Mesothelial cell of epicardium (in vitro differentiated cells): ENCODE results near the gene ADH4. TPM values are rescaled to one million over a fixed set of nuclear protein-coding genes. Genes with fewer than 3 reads are reported as not detected.

Experiments used
- DNase-seq, 2 experiments: peaks; one replicate each; pipeline ENCODE4 v3.0.0; 2021; ENCODE audit warnings: low spot score in 2 of 2; ENCODE audit not compliant: unreplicated experiment in 2 of 2
- H3K27ac Mint-ChIP-seq: 2 replicates; pipeline ENCODE4 v1.8.0; 2021; ENCODE audit warnings: mixed read lengths
- H3K27me3 Mint-ChIP-seq: 2 replicates; pipeline ENCODE4 v1.8.0; 2021; ENCODE audit warnings: low read depth, mixed read lengths
- H3K36me3 Mint-ChIP-seq: 2 replicates; pipeline ENCODE4 v1.8.0; 2021; ENCODE audit warnings: mixed read lengths
- H3K4me1 Mint-ChIP-seq: 2 replicates; pipeline ENCODE4 v1.8.0; 2021; ENCODE audit warnings: mixed read lengths
- H3K4me3 Mint-ChIP-seq: 2 replicates; pipeline ENCODE4 v1.8.0; 2021; ENCODE audit warnings: mild to moderate bottlenecking, moderate library complexity, mixed read lengths
- H3K9me3 Mint-ChIP-seq: 2 replicates; pipeline ENCODE4 v1.8.0; 2021; ENCODE audit warnings: mixed read lengths
- total RNA-seq: library from RNA; stranded (reverse); gene quantifications from 3 replicates; pipeline ENCODE4 v1.2.1, GENCODE V29; 2021
- TF ChIP-seq, protein P1 (sequence below): fragments of 200-600 bp; sonication (generic); IDR thresholded peaks from one replicate; pipeline ENCODE4 v1.5.0; 2021; ENCODE audit warnings: antibody characterized with exemption; ENCODE audit not compliant: unreplicated experiment

Gene ADH4
- total RNA-seq, 1 donor from 2014 or later, result not detected

DNA sequence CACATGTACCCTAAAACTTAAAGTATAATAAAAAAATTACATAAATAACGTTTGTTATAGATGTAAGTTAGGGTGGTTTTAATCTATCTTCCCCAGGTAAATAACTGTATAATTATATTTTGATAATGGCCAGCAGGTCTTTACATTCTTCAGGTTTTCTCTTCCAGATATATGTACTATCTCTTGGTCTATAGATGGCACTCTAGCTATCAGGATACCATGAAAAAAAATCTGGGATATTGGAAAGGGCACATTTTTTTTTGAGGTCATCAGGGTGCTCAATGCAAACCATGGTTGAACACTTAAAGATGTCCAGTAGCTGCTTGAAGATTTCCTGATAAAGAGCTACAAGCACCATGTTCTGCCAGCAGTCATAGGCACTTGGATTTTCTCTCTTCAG lies 15.6 kb upstream of the ADH4 start:
- no peaks in the 10 kb centered on the region for H3K9me3 Mint-ChIP-seq
- TF ChIP-seq, protein P1, sequence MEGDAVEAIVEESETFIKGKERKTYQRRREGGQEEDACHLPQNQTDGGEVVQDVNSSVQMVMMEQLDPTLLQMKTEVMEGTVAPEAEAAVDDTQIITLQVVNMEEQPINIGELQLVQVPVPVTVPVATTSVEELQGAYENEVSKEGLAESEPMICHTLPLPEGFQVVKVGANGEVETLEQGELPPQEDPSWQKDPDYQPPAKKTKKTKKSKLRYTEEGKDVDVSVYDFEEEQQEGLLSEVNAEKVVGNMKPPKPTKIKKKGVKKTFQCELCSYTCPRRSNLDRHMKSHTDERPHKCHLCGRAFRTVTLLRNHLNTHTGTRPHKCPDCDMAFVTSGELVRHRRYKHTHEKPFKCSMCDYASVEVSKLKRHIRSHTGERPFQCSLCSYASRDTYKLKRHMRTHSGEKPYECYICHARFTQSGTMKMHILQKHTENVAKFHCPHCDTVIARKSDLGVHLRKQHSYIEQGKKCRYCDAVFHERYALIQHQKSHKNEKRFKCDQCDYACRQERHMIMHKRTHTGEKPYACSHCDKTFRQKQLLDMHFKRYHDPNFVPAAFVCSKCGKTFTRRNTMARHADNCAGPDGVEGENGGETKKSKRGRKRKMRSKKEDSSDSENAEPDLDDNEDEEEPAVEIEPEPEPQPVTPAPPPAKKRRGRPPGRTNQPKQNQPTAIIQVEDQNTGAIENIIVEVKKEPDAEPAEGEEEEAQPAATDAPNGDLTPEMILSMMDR, result no peak
- no peak overlapping the region for H3K27ac Mint-ChIP-seq
- no peak overlapping the region for H3K4me3 Mint-ChIP-seq
- no peaks in the 10 kb centered on the region for H3K4me1 Mint-ChIP-seq
- no peaks in the 10 kb centered on the region for H3K36me3 Mint-ChIP-seq
- no peak for DNase-seq
- H3K27me3 Mint-ChIP-seq, result no peaks in the 10 kb centered on the region

DNA sequence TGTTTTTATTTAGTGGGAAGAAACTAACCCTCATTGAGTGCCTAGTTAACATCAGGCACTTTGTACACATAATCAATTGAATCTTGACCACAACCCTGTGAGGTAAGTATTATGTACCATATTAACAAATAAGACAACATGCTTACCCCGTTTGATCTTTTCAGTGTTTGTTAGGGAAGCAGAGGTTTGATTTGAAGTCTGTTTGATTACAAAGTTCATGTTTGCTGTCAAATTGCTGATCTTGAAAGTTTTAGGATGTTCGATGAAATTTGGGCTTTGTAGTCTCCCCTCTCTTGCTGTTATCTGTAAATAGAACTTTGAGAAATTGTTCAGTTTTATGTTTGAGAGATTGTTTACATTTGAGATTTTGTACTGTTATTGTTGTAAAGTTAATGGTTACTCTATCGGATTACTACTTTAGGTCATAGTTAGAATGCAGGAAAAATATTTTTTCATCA lies 13.4 kb upstream of the ADH4 start:
- Mint-ChIP-seq H3K36me3 (no peaks in the 10 kb centered on the region), H3K27me3 (no peaks in the 10 kb centered on the region), H3K4me3 (no peak overlapping the region), H3K27ac (no peak overlapping the region), H3K4me1 (no peaks in the 10 kb centered on the region), H3K9me3 (peaks cover 2% of the 10 kb centered on the region)
- TF ChIP-seq, protein P1, result no peak
- DNase-seq, result no peak

DNA sequence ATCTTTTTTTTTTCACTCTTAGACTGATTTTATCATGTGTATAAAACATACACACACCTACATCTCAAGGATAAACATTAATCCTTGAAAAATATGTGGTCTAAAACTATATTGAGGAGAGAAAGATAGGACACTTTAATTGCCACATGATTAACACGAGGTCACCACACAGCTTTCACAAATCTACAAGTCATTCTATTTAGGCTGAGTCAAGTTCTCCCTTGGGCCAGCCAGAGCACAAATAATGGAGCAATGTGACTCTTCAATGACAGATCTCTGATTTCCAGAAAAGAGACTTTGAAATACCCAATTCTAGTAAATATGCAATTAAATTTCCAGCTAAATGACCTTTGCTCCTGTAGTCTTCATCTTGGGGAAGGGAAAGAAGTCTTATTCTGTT lies 12.9 kb upstream of the ADH4 start:
- Mint-ChIP-seq H3K27ac (no peak overlapping the region), H3K4me3 (no peak overlapping the region), H3K27me3 (no peaks in the 10 kb centered on the region), H3K9me3 (peaks cover 3% of the 10 kb centered on the region), H3K4me1 (no peaks in the 10 kb centered on the region), H3K36me3 (no peaks in the 10 kb centered on the region)
- no peak for DNase-seq
- TF ChIP-seq, protein P1, result no peak

DNA sequence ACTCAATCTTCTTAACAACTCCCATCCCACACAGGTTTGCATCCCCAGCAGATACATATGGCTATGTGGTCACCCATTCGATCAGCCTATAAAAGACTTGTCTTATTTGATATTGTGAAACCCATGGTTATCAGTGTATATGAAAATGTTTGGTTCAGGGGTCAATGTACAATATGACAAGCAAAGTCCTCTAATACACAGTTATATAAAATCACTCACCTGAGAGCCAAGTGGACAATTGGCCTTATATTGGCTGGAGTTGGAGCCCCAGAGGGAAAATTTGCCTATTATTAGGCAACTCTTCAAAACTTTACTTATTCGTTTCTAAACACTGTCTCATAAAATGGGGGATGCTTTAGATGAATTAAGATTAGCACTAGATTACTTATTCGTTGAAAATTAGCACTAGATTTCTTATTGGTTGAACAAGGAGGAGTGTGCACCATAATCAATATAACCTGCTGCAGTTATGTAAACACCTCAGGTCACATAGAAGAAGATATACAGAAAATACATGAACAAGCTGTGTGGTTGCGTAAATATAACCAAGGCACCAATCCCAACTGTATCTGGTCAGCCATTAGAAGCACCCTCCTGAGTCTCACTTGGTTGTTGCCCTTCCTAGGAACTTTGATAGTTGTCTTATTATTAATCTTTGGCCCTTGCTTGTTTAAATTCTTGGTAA lies 10.7 kb upstream of the ADH4 start:
- no peak overlapping the region for H3K27ac Mint-ChIP-seq

DNA sequence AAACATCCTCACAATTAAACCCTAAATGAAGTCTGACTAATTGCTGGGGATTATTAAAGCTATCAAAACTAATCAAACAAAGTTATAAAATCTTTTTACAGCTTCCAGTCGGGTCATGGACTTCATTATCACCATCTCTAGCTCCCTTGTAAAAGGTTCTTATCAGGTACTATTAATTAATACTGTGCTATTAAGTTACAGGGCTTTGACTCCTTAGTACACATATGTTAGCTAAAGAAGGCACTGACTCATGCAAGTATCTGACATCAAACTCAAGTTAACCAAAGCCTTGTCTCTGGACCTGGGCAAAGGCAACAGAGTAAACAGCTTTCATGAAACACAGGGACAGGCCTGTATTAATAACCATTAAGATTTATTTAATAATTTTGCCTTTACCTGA lies 7.9 kb upstream of the ADH4 start:
- peaks cover 11% of the 10 kb centered on the region for H3K36me3 Mint-ChIP-seq
- H3K4me3 Mint-ChIP-seq, result no peak overlapping the region
- H3K27ac Mint-ChIP-seq, result no peak overlapping the region
- no peaks in the 10 kb centered on the region for H3K27me3 Mint-ChIP-seq
- H3K9me3 Mint-ChIP-seq, result peaks cover 20% of the 10 kb centered on the region
- no peaks in the 10 kb centered on the region for H3K4me1 Mint-ChIP-seq
- TF ChIP-seq, protein P1, result no peak
- no peak for DNase-seq

More for the DNA sequence above, 10.7 kb upstream of the ADH4 start:
- Mint-ChIP-seq H3K36me3 (peaks cover 8% of the 10 kb centered on the region), H3K9me3 (peaks cover 20% of the 10 kb centered on the region), H3K4me3 (no peak overlapping the region), H3K4me1 (no peaks in the 10 kb centered on the region), H3K27me3 (no peaks in the 10 kb centered on the region)
- TF ChIP-seq, protein P1, result no peak
- no peak for DNase-seq
